Measurements from ENCODE around the gene SWT1.
"Not testable (repeated sequence)": the region's sequence is repeated elsewhere in the genome, so short reads cannot be mapped to it uniquely, and the experiment has no call there.

DNA sequence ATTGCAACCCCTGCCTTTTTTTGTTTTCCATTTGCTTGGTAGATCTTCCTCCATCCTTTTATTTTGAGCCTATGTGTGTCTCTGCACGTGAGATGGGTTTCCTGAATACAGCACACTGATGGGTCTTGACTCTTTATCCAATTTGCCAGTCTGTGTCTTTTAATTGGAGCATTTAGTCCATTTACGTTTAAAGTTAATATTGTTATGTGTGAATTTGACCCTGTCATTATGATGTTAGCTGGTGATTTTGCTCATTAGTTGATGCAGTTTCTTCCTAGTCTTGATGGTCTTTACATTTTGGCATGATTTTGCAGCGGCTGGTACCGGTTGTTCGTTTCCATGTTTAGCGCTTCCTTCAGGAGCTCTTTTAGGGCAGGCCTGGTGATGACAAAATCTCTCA is 98.6 kb downstream of the SWT1 start:
- TF ChIP-seq, protein P1, sequence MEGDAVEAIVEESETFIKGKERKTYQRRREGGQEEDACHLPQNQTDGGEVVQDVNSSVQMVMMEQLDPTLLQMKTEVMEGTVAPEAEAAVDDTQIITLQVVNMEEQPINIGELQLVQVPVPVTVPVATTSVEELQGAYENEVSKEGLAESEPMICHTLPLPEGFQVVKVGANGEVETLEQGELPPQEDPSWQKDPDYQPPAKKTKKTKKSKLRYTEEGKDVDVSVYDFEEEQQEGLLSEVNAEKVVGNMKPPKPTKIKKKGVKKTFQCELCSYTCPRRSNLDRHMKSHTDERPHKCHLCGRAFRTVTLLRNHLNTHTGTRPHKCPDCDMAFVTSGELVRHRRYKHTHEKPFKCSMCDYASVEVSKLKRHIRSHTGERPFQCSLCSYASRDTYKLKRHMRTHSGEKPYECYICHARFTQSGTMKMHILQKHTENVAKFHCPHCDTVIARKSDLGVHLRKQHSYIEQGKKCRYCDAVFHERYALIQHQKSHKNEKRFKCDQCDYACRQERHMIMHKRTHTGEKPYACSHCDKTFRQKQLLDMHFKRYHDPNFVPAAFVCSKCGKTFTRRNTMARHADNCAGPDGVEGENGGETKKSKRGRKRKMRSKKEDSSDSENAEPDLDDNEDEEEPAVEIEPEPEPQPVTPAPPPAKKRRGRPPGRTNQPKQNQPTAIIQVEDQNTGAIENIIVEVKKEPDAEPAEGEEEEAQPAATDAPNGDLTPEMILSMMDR (IDR thresholded peaks at IDR 0.05), result not testable (repeated sequence)
- not testable (repeated sequence) for TF ChIP-seq POLR2A (IDR thresholded peaks at IDR 0.05); POLR2AphosphoS5 (IDR thresholded peaks at IDR 0.05; ENCODE audit: insufficient read depth in 1 of 2, low read depth in 1 of 2)

Measured in vagina (tissue), 2 donors.